HG03571 (cell line): ENCODE data around the gene NTHL1.

Experiments used
- ATAC-seq: cut with Tn5 transposase; IDR thresholded peaks from one replicate; pipeline ENCODE4 v1.9.1; 2021; ENCODE audit not compliant: unreplicated experiment

The NTHL1 gene

DNA sequence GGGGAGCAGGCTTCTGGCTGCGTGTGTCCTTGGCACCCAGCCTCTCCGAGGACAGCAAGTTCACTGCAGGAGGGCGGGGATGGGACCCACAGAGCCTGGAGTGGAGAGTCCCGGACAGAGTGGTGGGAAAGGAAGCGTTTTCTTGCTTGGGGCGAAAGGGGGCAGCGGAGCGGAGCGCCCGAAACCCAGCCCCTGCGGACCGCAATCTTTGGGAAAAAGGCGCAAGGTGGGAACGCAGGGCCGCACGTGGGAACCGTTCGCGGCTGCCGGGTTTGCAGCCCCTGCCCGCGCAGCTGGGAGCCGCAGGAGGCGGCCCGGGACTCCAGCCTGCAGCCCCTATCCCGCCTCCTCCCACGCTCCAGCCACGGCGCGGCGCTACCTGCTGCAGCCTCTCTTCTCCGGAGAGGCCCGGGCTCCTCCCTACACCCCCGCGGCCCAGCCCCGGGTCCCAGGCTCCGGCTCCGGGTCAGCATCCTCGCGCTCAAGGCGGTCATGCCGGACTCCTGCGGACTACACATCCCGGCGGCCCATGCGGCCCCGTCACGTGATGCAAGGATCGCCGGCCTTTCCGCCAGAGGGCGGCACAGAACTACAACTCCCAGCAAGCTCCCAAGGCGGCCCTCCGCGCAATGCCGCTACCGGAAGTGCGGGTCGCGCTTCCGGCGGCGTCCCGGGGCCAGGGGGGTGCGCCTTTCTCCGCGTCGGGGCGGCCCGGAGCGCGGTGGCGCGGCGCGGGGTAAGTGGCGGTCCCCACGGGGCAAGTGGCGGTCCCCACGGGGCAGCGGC is at the start of gene NTHL1, which contains the start of gene TSC2:
NTHL1 (minus strand) TSS at position 505 of the 786 bp plus-strand sequence; CDS start at position 494, 11 bp downstream.
TSC2 (plus strand) TSS at position 656 of the 786 bp plus-strand sequence. CDS start 631 bp downstream, outside the sequence.
- ATAC-seq = peak; percentile 88

DNA sequence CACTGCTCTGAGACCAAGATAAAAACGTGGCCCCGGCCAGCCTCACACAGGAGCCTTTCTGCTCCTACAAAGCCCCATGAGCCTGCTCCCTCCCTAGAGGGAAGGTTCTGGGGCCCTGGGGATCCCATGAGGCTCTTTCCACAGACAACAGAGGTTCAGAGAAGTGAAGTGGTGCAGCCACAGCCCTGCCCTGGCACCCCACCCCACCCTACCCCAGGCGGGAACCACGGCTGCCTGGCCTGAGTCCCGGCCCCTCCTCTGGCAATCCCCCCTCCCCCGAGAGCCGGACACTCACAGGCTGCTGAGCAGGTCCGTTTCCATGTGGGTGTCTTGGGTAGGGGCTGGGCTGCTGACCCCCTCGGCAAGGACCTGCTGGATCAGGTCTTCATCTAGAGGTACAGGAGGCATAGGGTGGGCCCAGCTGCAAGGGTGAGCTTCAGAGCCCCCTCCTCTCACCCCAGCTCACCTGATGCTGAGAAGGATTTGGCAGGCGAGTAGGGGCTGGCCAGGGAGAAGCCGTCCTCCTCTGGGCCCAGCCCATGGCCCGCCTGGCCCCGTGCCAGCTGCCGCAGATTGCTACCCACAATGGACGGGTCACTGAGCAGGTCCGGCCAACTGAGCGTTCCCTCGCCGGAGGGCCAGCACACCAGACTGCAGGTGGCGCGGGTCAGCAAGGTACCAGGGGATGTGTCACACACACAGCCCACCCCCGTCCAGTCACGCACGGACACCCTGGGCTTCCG is 49.4 kb upstream of the NTHL1 start:
- ATAC-seq = no peak

DNA sequence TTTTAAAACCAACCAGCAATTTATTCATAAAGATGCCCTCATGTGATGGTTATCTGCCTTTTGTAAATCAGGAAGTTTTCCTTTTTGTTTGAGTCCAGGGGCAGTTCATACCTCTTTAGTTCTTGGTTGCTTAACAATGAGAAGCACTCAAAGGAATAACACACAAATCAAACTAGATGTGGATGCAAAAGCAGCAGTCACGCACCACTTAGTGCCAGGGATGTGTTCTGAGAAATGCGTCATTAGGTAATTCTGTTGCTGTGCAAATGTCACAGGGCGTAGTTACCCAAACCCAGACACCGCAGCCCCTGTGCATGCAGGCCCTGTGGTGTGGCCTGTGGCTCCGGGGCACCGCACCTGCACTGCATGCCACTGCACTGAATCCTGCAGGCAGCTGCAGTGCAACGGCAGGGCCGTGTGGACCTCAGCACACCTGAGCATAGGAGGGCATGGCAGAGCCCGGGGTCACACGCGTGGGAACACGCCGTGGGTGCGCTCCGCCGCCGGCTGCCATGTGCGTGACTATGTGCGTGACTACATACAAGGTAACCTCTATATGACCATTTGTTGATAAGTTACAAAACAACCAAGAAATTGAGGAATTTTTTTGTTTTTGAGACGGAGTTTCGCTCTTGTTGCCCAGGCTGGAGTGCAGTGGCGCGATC is 48.4 kb upstream of the NTHL1 start:
- no peak for ATAC-seq

DNA sequence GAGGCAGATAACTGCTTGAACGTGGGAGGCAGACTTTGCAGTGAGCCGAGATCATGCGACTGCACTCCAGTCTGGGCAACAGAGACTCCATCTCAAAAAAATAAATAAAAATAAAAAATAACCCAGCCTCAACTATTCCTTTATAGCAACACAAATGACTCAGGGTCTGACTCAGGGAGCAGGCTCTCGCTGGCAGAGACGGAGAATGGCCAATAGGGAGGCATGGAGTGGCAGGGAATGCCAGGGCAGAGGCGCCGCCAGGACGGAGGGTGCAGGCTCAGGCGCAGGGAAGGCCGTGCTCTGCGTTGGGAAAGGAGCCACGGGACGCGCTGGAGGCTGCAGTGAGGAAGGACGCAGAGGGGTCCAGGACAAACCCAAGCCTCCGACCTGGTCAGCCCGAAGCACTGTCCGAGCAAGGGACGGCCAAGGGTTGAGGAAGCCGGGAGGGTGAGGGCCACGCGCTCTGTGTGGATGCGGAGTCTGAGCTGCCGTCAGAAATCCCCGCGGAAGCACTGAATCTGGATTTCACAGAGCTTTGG is 47.8 kb upstream of the NTHL1 start:
- no peak for ATAC-seq

DNA sequence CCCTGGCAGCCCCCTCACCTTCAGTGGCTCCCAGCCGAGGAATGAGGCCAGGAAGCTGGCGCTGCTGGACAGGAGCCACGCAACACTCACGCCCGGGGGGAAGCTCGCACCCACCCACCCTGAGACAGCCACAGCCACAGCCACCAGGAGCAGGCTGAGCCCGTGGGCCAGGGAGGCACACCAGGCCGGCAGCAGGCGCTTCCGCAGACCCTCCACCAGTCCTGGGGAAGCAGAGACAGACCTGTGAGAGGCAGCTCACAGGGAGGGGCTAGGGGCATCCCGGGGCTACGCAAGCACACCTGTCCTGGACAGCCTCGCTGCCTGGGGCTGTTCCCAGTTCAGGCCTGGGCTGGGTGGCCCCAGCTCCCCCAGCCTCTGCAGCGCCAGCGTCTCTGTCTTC is 46.2 kb upstream of the NTHL1 start:
- no peak for ATAC-seq

DNA sequence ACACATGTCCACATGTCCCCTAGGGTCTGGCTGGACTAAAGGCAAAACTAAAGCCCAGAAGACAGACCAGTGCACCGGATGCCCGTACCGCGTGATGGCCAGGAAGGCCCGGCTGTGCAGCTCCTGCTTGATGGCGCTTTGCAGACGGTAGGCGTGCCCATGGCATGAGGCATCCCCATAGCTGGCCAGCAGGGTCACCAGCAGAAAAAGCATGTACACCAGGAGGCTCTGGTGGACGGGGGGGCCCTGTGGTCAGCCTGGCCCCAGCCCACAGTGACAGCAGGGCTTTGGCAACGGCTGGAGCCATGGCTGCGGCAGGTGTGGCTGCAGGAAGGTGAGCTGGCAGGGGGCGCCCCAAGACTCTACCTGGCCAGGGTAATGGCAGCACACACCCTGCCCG is 45.2 kb upstream of the NTHL1 start:
- no peak for ATAC-seq

DNA sequence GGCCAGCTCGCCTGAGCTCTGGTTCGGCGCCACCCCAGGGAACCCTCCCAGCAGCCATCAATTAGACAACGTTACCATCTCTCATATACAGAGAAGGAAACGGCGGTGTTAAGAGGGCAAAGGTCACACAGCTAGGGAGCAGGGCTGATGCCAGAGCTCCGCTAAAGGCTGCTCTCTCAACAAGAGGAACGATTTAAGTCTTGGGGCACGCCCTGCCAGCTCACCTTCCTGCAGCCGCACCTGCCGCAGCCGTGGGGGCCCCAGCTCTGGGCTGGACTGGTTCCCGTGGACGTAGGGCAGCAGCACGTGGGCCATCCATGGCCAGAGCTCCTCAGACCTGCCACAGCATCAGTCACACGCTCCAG is 44.6 kb upstream of the NTHL1 start:
- ATAC-seq = no peak

DNA sequence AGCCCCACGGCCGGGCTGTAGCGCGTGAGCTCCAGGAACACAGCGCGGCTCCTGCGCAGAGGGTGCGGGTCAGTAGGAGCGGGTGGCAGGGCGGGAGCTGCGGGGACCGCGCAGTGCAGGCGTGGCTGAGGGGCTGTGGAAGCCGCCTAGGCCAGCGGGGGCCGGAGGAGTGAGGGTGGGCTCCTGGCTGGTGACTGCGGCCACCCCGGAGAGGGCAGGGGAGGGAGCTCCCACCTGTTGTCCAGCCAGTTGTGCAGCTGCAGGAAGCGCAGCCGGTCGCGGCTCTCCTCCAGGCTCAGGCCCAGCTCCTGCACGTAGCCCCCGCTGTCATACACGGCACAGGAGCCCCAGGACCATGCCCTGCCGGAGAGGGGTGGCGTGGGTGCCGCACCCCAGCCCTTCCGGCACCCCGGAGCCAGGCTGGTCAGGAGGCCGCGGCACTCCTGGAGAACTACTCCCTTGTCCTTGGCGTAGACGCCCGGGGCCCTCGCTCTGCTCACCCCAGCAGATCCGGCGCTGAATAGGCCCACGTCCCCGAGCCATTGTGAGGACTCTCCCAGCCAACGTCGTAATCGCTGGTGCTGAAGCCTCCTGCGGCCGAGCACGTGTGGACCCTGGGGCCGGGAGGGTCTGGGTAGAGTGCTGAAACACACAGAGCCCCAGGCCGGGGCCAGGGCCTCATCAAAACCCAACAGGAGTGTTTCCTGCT is 44.1 kb upstream of the NTHL1 start:
- ATAC-seq = no peak

DNA sequence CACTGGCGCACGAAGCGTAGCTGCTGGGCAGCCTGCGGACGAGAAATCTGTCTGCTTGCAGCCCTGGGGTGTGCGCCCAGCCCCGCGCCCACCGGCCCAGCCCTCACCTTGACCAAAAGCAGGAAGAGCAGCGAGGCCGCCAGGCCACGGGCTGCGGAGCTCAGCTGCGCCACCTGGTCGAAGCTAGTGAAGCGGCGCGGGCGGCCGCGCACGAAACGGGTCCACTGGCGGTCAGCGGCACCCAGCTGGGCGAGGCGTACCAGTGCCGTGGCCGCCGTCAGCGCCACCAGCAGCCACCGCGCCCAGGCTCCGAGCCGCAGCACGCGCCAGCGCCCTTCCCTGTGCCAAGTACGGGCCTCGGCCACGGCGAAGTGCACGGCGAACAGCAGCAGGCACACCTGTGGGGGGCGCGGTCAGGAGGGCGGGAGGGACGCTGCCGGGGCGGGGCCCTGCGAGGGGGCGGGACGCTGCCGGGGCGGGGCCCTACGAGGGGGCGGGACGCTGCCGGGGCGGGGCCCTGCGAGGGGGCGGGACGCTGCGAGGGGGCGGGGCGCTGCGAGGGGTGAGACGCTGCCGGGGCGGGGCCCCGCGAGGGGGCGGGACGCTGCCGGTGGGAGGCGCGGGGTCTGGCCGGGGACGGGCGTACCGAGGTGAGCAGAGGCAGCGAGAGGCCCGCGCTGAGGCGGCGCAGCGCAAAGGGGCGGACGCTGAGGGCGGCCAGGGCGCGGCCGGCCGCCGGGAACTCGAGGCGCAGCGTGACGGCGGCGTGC is 43.3 kb upstream of the NTHL1 start:
- ATAC-seq = no peak

DNA sequence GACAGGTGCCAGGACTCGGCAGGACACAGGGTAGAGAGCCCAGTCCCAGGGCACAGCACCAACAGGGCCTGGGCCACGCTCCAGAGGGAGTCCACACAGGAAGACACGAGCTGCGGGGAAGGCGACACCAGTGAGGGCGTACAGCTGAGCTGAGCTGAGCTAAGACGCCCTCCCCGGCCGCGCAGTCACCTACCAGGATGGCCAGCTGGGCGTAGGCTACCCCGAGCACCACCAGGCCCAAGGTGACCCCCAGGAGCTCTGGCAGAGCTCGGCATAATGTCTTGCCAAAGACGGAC is 42.8 kb upstream of the NTHL1 start:
- ATAC-seq = no peak

DNA sequence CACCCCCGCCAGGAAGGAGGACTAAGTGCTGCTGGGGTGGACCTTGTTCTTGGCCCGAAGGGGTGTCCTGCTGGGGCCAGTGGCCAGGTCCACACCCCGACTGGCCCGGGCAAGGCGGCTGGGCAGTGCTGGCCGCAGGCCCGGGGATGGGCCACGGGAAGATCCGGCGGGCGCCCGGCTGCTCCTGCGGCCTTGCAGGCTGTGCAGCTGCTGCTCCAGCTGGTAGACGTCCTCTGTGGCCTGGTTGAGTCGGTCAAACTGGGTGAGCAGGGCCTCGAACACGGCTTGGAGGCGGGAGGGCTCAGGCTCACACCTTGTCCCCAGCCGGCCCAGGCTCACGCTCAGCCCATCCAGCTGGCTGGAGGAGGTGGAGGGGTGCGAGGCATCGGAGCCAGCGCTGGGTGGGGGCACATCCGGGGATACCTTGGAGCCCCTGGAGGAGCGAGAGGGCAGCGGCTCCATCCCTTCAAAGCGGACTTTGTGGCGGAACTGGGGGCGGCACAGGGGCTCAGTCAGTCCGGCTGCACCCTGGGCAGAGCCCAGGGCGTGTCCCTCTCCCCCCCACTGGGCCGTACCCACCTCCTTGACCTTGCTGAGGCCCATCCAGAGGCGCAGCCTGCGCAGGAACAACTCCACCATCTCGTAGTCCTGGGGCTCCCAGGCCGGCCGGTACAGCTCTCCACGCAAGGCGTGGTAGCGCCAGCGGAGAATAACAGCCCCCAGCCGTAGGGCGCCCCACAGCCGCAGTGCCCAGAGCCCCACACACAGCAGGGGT is 42.3 kb upstream of the NTHL1 start:
- no peak for ATAC-seq

DNA sequence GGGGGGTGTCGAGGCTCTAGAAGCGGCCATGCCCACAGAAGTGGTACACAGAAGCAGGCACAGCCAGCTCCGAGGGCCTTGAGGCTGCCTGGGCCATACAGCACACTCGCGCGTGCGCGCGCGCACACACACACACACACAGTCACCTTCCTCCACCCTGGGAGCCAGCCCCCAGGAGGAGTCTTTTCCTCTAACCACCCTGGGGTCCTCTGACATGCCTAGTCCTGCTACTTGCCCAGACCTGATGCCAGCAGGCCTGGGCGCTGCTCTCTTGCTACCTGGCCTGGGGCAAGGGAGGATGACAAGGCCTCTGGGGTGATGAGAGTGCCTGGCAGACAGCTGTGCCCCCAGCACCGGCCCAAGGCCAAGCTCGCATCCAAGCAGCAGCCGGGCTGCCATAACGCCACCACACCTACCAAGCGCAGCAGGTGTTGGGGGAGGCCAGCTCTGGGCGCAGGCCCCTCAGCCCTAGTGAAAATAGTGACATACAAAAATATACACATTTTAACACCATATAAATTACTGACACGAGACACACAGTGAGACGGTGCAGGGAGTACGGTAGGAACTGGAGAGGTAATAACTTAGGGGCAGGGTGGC is 41.2 kb upstream of the NTHL1 start:
- ATAC-seq = no peak

DNA sequence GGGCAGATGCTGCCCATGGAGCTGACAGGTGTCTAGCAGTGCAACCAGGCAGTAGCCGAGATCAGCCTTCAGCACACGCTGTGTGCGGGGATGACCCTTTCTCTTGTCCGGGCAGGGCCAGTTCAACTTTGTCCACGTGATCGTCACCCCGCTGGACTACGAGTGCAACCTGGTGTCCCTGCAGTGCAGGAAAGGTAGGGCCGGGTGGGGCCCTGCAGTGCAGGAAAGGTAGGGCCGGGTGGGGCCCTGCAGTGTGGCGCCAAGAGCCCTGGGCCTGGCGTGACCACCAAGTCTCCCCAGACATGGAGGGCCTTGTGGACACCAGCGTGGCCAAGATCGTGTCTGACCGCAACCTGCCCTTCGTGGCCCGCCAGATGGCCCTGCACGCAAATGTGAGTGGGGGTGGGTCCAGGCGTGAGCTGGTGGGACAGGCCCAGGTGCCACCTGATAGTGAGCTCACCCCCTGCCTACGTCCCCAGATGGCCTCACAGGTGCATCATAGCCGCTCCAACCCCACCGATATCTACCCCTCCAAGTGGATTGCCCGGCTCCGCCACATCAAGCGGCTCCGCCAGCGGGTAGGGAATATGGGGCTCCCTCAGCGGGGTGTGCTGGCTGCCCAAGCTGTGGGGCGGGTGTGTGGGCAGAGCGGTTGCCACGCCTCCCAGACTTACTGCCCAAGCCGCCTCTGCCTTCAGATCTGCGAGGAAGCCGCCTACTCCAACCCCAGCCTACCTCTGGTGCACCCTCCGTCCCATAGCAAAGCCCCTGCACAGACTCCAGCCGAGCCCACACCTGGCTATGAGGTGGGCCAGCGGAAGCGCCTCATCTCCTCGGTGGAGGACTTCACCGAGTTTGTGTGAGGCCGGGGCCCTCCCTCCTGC is 40.4 kb upstream of the NTHL1 start:
- ATAC-seq = no peak

DNA sequence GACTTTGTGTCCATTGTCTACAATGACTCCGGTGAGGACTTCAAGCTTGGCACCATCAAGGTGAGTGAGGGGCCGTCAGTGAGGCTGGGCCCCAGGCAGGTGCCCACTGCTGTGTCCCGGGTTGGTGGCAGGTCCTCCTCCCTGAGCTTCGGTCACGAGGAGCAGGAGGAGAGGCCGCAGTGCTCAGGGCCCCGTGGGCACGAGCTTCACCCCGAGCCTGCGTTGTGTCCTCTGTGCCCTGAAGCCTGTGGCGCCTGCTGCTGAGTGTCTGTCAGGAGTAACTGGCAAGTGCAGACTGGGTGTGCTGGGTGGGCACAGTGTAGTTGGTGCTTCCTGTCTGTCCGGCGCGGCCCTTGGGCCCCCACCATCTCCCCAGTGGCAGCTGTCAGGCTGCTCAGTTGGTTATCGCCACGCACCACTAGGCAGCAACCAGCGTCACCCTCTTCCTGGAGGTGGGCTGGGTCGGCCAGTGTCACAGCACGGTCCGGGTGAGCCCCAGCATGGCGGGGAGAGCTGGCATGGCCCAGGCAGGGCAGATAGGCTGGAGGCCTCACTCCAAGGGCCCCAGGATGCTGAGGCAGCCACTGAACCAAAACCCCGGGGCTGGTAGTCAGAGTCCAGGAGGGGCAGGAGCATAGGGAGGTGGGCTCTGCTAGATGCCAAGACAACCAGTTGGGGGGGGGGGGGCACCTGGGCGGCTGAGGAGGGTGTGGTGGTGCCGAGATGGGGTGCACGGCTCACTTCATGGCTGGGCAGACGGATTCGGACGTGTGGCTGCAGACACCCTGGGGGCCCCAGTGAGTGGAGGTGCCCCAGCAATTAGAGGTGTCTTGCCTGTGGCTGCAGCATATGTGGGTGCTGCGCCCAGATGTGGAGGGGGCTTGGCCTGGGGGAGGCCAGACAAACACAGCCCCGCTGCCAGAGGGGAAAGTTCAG is 39.4 kb upstream of the NTHL1 start:
- no peak for ATAC-seq

DNA sequence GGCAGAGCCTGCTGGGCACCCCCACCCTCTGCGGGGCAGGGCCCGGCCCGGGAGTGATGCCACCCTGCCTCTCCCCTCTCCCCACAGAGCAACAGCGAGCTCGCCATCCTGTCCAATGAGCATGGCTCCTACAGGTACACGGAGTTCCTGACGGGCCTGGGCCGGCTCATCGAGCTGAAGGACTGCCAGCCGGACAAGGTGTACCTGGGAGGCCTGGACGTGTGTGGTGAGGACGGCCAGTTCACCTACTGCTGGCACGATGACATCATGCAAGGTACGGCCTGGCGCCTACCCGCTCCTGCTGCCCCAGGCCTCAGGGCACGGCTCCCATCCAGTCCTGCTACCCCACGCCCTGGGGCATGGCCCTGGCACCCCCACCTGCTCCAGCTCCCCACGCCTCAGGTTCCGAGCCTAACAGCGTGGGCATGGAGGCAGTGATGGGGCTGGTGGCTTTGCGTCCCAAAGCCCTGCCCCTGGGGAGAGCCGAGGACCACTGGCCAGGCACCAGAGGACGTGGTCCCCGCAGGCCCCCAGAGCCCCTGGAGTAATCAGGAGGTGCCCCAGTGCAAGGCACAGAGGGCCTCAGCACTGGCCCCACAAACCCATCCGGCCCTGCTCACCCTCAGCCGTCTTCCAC is 38.6 kb upstream of the NTHL1 start:
- ATAC-seq = no peak

DNA sequence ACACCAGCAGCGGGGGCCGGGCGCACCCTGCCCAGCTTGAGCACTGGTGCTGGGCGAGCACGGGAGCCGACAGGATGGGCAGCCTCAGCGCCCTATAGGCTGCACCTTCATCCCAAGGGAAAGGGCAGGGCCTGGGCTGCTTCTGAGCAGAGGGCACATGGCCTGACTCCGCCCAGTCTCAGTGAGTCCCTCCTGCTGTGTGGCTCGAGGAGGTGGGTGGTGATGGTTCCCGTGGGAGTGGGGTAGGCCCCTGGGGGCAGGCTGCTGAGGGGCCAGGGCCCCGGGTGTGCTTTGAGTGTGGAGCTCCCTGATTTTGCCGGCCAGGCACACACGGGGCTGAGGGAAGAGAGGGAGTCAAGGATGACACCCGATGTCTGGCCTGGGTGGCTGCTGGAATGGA is 38.0 kb upstream of the NTHL1 start:
- no peak for ATAC-seq
